IMR-90 (cell line): ENCODE data around the gene PLXNA1. TPM values are rescaled to one million over a fixed set of nuclear protein-coding genes. Genes with fewer than 3 reads are reported as not detected.

Experiments used
- ATAC-seq: fragments of 200-7000 bp; cut with Tn5 transposase; 2 replicates; pipeline ENCODE4 v1.9.1; 2020; ENCODE audit warnings: low read depth, mild to moderate bottlenecking, moderate library complexity
- BruUV-seq: library from RNA; stranded (reverse); fragments of 400-500 nt; replicated peaks from 2 replicates; lab custom pipeline; 2021; lab: Mats Ljungman, UMichigan
- CTCF ChIA-PET: fragments of 300-600 bp; formaldehyde crosslinking; extraction: SDS; loops from one replicate; lab custom pipeline; 2021; ENCODE audit warnings: antibody characterized with exemption; lab: Yijun Ruan, JAX
- POLR2A ChIA-PET: fragments of 300-600 bp; sonication (Branson Sonifier 250); formaldehyde crosslinking; loops from one replicate; lab custom pipeline; 2022; ENCODE audit warnings: antibody characterized with exemption; ENCODE audit not compliant: unreplicated experiment; lab: Charles Lee
- DNase-seq: peaks from one replicate; pipeline ENCODE4 v3.0.0; 2013
- H2AFZ ChIP-seq: replicated peaks from 2 replicates; pipeline ENCODE3; 2013; ENCODE audit warnings: low read length, mild to moderate bottlenecking; ENCODE audit not compliant: poor library complexity
- H2AK5ac ChIP-seq: 2 replicates; pipeline ENCODE4 v1.6.1; 2013; ENCODE audit warnings: low read depth, low read length, inconsistent platforms
- H2AK9ac ChIP-seq: replicated peaks from 2 replicates; pipeline ENCODE3; 2013; ENCODE audit warnings: mild to moderate bottlenecking, low read depth, low read length, moderate library complexity; ENCODE audit not compliant: poor library complexity
- H2BK120ac ChIP-seq: 2 replicates; pipeline ENCODE4 v1.6.1; 2013; ENCODE audit warnings: low read depth, low read length, inconsistent platforms
- H2BK15ac ChIP-seq: 3 replicates; pipeline ENCODE4 v1.6.1; 2013; ENCODE audit warnings: low read depth, low read length, inconsistent platforms
- H2BK20ac ChIP-seq: 2 replicates; pipeline ENCODE4 v1.6.1; 2013; ENCODE audit warnings: low read depth, mild to moderate bottlenecking, inconsistent platforms, low read length, moderate library complexity
- H2BK5ac ChIP-seq: 2 replicates; pipeline ENCODE4 v1.6.1; 2013; ENCODE audit warnings: mild to moderate bottlenecking, low read depth, low read length, inconsistent platforms; ENCODE audit not compliant: poor library complexity, severe bottlenecking
- H3K14ac ChIP-seq: replicated peaks from 2 replicates; pipeline ENCODE4 v1.6.1; 2013; ENCODE audit warnings: low read depth, low read length, inconsistent platforms
- H3K18ac ChIP-seq: 2 replicates; pipeline ENCODE4 v1.6.1; 2013; ENCODE audit warnings: low read depth, low read length, control low read depth
- H3K23ac ChIP-seq: 2 replicates; pipeline ENCODE4 v1.6.1; 2013; ENCODE audit warnings: low read depth, low read length, inconsistent platforms
- H3K27ac ChIP-seq: 2 replicates; pipeline ENCODE4 v1.5.1; 2013; ENCODE audit warnings: mild to moderate bottlenecking, control low read depth, low read length; ENCODE audit not compliant: insufficient read depth
- H3K27me3 ChIP-seq: 2 replicates; pipeline ENCODE4 v1.6.1; 2013; ENCODE audit warnings: low read length; ENCODE audit not compliant: control insufficient read depth, insufficient read depth
- H3K36me3 ChIP-seq: 2 replicates; pipeline ENCODE4 v1.6.1; 2013; ENCODE audit warnings: low read length, mixed read lengths; ENCODE audit not compliant: control insufficient read depth, insufficient read depth
- H3K4ac ChIP-seq: 2 replicates; pipeline ENCODE4 v1.6.1; 2013; ENCODE audit warnings: low read depth, low read length, inconsistent platforms
- H3K4me1 ChIP-seq: 2 replicates; pipeline ENCODE4 v1.6.1; 2013; ENCODE audit warnings: low read length, mixed read lengths; ENCODE audit not compliant: control insufficient read depth, insufficient read depth
- H3K4me2 ChIP-seq: 2 replicates; pipeline ENCODE4 v1.6.1; 2013; ENCODE audit warnings: low read depth, mild to moderate bottlenecking, control low read depth, low read length, moderate library complexity
- H3K4me3 ChIP-seq: 2 replicates; pipeline ENCODE4 v1.5.1; 2013; ENCODE audit warnings: low read depth, mild to moderate bottlenecking, control low read depth, low read length, moderate library complexity; ENCODE audit not compliant: insufficient read depth
- H3K56ac ChIP-seq: 2 replicates; pipeline ENCODE4 v1.6.1; 2013; ENCODE audit warnings: low read length, inconsistent platforms; ENCODE audit not compliant: insufficient read depth; ENCODE audit errors: extremely low read depth
- H3K79me1 ChIP-seq, 2 experiments: 2 replicates each; pipeline ENCODE4 v1.6.1; 2013; ENCODE audit warnings: low read length in 2 of 2, inconsistent platforms in 1 of 2, low read depth in 1 of 2
- H3K9ac ChIP-seq: 2 replicates; pipeline ENCODE4 v1.6.1; 2013; ENCODE audit warnings: low read depth, low read length, control low read depth
- H3K9me1 ChIP-seq: 2 replicates; pipeline ENCODE4 v1.6.1; 2013; ENCODE audit warnings: low read length, inconsistent platforms; ENCODE audit not compliant: insufficient read depth
- H3K9me3 ChIP-seq: 2 replicates; pipeline ENCODE4 v1.6.1; 2013; ENCODE audit warnings: low read length; ENCODE audit not compliant: control insufficient read depth, insufficient read depth
- H4K20me1 ChIP-seq: 2 replicates; pipeline ENCODE4 v1.6.1; 2013; ENCODE audit warnings: low read length, inconsistent platforms; ENCODE audit not compliant: insufficient read depth
- H4K5ac ChIP-seq: 2 replicates; pipeline ENCODE4 v1.6.1; 2013; ENCODE audit warnings: mild to moderate bottlenecking, low read depth, low read length, control low read depth
- H4K8ac ChIP-seq, 2 experiments: 2 replicates each; pipeline ENCODE4 v1.6.1; 2013; ENCODE audit warnings: low read depth in 2 of 2, low read length in 2 of 2, control low read depth in 1 of 2, inconsistent platforms in 1 of 2
- H4K91ac ChIP-seq: 2 replicates; pipeline ENCODE4 v1.6.1; 2013; ENCODE audit warnings: low read depth, low read length, inconsistent platforms; ENCODE audit not compliant: insufficient read depth
- CHD1 ChIP-seq: IDR thresholded peaks from 2 replicates; pipeline ENCODE4 v1.6.1; 2012; ENCODE audit warnings: low read depth, low read length, improper control_type of control experiment
- MAFK ChIP-seq: IDR thresholded peaks from 2 replicates; pipeline ENCODE4 v1.6.1; 2012; ENCODE audit warnings: low read depth, low read length, improper control_type of control experiment
- MXI1 ChIP-seq: IDR thresholded peaks from 2 replicates; pipeline ENCODE4 v1.6.1; 2012; ENCODE audit warnings: low read depth, mild to moderate bottlenecking, low read length, moderate library complexity, borderline replicate concordance
- NFE2L2 ChIP-seq: fragments of 150-350 bp; IDR thresholded peaks from 2 replicates; pipeline ENCODE4 v1.6.1; 2016; ENCODE audit warnings: low read depth, mild to moderate bottlenecking, low read length
- POLR2A ChIP-seq: IDR thresholded peaks from 2 replicates; pipeline ENCODE4 v1.6.1; 2012; ENCODE audit warnings: mild to moderate bottlenecking, low read depth, low read length
- RAD21 ChIP-seq: IDR thresholded peaks from 2 replicates; pipeline ENCODE4 v1.6.1; 2012; ENCODE audit warnings: low read length, improper control_type of control experiment
- RCOR1 ChIP-seq: IDR thresholded peaks from 2 replicates; pipeline ENCODE4 v1.6.1; 2012; ENCODE audit warnings: mild to moderate bottlenecking, low read length, improper control_type of control experiment; ENCODE audit not compliant: insufficient replicate concordance
- WGBS, 2 experiments: methylation state at CpG; one replicate each; pipeline versions ENCODE4 v1.1.5 to v1.1.7; 2013; ENCODE audit warnings: missing lambda C conversion rate in 2 of 2; ENCODE audit not compliant: insufficient read length in 1 of 2; ENCODE audit errors: extremely low coverage in 2 of 2; 5-methylcytosine and 5-hydroxymethylcytosine counted together
- dilution Hi-C: fragments of 300-500 bp; cut with HindIII; formaldehyde crosslinking; loops from one replicate; pipeline ENCODE4 v1.14.3; 2018; ENCODE audit warnings: low sequenced_read_pairs; ENCODE audit not compliant: unreplicated experiment
- in situ Hi-C: fragments of 300-500 bp; cut with MboI; formaldehyde crosslinking; loops from 3 replicates; pipeline ENCODE4 v1.14.3; 2019; ENCODE audit warnings: low sequenced_read_pairs, inconsistent platforms, mixed read lengths
- intact Hi-C: fragments of 100-400 bp; cut with micrococcal nuclease; formaldehyde crosslinking; loops from 2 replicates; pipeline ENCODE4 v1.10.0; 2022
- polyA plus RNA-seq, 3 experiments: library from polyadenylated mRNA; depleted of rRNA; stranded (reverse); fragments of >200 nt; gene quantifications; 2 replicates each; pipeline ENCODE4 v1.2.3, GENCODE V29; 2012; ENCODE audit warnings: low replicate concordance in 1 of 3
- total RNA-seq: library from RNA; depleted of rRNA; stranded (reverse); fragments of >200 nt; gene quantifications from 2 replicates; pipeline ENCODE4 v1.2.3, GENCODE V29; 2012
- TF ChIP-seq, protein P1 (sequence below): fragments of 150-350 bp; IDR thresholded peaks from 2 replicates; pipeline ENCODE4 v1.6.1; 2017; ENCODE audit warnings: mild to moderate bottlenecking, antibody characterized with exemption, low read length, low read depth
- TF ChIP-seq, protein P2 (sequence below): conservative IDR thresholded peaks from 2 replicates; pipeline ENCODE4 v1.5.1; 2012; ENCODE audit warnings: mild to moderate bottlenecking, low read depth, low read length, improper control_type of control experiment

The PLXNA1 gene
- total and polyA plus RNA-seq, 2 of the 4 experiments (the other 2 are of a cell fraction): 13.6 to 49.4 TPM

GRCh38 chr3:126958638-126959085, 24.3 kb upstream of the PLXNA1 start:
- peaks cover 15% of the 10 kb centered on the region; the same call in 1 of the 2 replicates for H3K4me1 ChIP-seq
- no peak overlapping the region for H2AK9ac ChIP-seq
- no peak overlapping the region for H3K4me2 ChIP-seq
- ChIA-PET CTCF (interaction anchor here (0.8 kb wide), 1 partner anchor 17 kb away, joined by 3 read pairs; no protein-coding TSS in a partner anchor), POLR2A (no interaction called here)
- no TSS peak for BruUV-seq
- 0 out of 2 replicates have a peak, but pooled peaks cover 3% of the 10 kb centered on the region for H3K9me1 ChIP-seq
- no peak overlapping the region for H3K4ac ChIP-seq
- no peak overlapping the region for H3K4me3 ChIP-seq
- no peak overlapping the region for H2AK5ac ChIP-seq
- in situ Hi-C loops: no loop called here
- H3K27me3 ChIP-seq: no peaks in the 10 kb centered on the region
- H3K79me1 ChIP-seq: no peaks in the 10 kb centered on the region
- H4K8ac ChIP-seq: no peak overlapping the region
- dilution Hi-C loops: no loop called here
- no peak overlapping the region for H2BK120ac ChIP-seq
- H3K9me3 ChIP-seq: no peaks in the 10 kb centered on the region
- no peak overlapping the region for H2AFZ ChIP-seq
- intact Hi-C loops: no loop called here
- no peak overlapping the region for H4K91ac ChIP-seq
- WGBS, 2 experiments: 97% methylated on average over 9 of the region's 10 CpGs; no CpG with 5 or more reads in 1 of the 2 experiments
- H3K27ac ChIP-seq: no peak overlapping the region
- no peak overlapping the region for H3K14ac ChIP-seq
- H4K5ac ChIP-seq: no peak overlapping the region
- no peak for ATAC-seq
- H2BK5ac ChIP-seq: no peak overlapping the region
- H3K9ac ChIP-seq: no peak overlapping the region
- no peak overlapping the region for H3K56ac ChIP-seq
- H2BK20ac ChIP-seq: no peak overlapping the region
- no peaks in the 10 kb centered on the region for H3K36me3 ChIP-seq
- no peak overlapping the region for H3K18ac ChIP-seq
- no peak overlapping the region for H2BK15ac ChIP-seq
- no peaks in the 10 kb centered on the region for H4K20me1 ChIP-seq
- no peak overlapping the region for H3K23ac ChIP-seq
- no peak for DNase-seq
- no peak for TF ChIP-seq MXI1
- no peak for TF ChIP-seq CHD1
- TF ChIP-seq RCOR1: no peak
- TF ChIP-seq, protein P1, sequence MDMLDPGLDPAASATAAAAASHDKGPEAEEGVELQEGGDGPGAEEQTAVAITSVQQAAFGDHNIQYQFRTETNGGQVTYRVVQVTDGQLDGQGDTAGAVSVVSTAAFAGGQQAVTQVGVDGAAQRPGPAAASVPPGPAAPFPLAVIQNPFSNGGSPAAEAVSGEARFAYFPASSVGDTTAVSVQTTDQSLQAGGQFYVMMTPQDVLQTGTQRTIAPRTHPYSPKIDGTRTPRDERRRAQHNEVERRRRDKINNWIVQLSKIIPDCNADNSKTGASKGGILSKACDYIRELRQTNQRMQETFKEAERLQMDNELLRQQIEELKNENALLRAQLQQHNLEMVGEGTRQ: no peak
- TF ChIP-seq NFE2L2: no peak
- TF ChIP-seq POLR2A: no peak
- TF ChIP-seq RAD21: no peak
- TF ChIP-seq, protein P2, sequence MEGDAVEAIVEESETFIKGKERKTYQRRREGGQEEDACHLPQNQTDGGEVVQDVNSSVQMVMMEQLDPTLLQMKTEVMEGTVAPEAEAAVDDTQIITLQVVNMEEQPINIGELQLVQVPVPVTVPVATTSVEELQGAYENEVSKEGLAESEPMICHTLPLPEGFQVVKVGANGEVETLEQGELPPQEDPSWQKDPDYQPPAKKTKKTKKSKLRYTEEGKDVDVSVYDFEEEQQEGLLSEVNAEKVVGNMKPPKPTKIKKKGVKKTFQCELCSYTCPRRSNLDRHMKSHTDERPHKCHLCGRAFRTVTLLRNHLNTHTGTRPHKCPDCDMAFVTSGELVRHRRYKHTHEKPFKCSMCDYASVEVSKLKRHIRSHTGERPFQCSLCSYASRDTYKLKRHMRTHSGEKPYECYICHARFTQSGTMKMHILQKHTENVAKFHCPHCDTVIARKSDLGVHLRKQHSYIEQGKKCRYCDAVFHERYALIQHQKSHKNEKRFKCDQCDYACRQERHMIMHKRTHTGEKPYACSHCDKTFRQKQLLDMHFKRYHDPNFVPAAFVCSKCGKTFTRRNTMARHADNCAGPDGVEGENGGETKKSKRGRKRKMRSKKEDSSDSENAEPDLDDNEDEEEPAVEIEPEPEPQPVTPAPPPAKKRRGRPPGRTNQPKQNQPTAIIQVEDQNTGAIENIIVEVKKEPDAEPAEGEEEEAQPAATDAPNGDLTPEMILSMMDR: no peak
- TF ChIP-seq MAFK: no peak
